HG02852 (cell line): ENCODE measurements around the gene OSCAR.
A peak's percentile ranks its signal among the peaks of the same experiment; 100 is the strongest.
"Not testable (repeated sequence)": the region's sequence is repeated elsewhere in the genome, so short reads cannot be mapped to it uniquely, and the experiment has no call there.

Experiments
- ATAC-seq: cut with Tn5 transposase; IDR thresholded peaks from one replicate; pipeline ENCODE4 v1.9.1; 2021; ENCODE audit warnings: mild to moderate bottlenecking, moderate library complexity; ENCODE audit not compliant: unreplicated experiment

OSCAR gene

GRCh38 chr19:54127688-54128440, 27.3 kb upstream of the OSCAR start:
- no peak for ATAC-seq

- ATAC-seq: no peak
Observed at GRCh38 chr19:54125713-54126112, 25.1 kb upstream of the OSCAR start.

- no peak for ATAC-seq
Observed at GRCh38 chr19:54124393-54124792, 23.8 kb upstream of the OSCAR start.

GRCh38 chr19:54123682-54124081, 23.1 kb upstream of the OSCAR start:
- no peak for ATAC-seq

- ATAC-seq: no peak
Observed at GRCh38 chr19:54121259-54121658, 20.7 kb upstream of the OSCAR start.

- ATAC-seq: peak; percentile 76
Observed at GRCh38 chr19:54115109-54116063, 14.8 kb upstream of the OSCAR start, which contains the start of the genes PRPF31 and TFPT. PRPF31 (plus strand) TSS chr19:54115754; CDS start chr19:54118279, 2,525 bp downstream. TFPT (minus strand) TSS chr19:54115657; CDS start chr19:54115269, 388 bp downstream.

- ATAC-seq: no peak
Observed at GRCh38 chr19:54114340-54115108, 13.9 kb upstream of the OSCAR start.

GRCh38 chr19:54109651-54110050, 9.0 kb upstream of the OSCAR start:
- ATAC-seq: no peak

- no peak for ATAC-seq
Observed at GRCh38 chr19:54108496-54108895, 7.9 kb upstream of the OSCAR start.

- ATAC-seq: no peak
Observed at GRCh38 chr19:54107876-54108490, 7.4 kb upstream of the OSCAR start.

- no peak for ATAC-seq
Observed at GRCh38 chr19:54106716-54107115, 6.1 kb upstream of the OSCAR start.

- no peak for ATAC-seq
Observed at GRCh38 chr19:54105796-54106195, 5.2 kb upstream of the OSCAR start.

- ATAC-seq: no peak
Observed at GRCh38 chr19:54104998-54105715, 4.6 kb upstream of the OSCAR start.

- peak; percentile 83 for ATAC-seq
Observed at GRCh38 chr19:54102421-54103169, 2.0 kb upstream of the OSCAR start, which contains the start of gene NDUFA3. NDUFA3 (plus strand) TSS chr19:54102855; CDS start chr19:54102879, 24 bp downstream.

- not testable (repeated sequence) for ATAC-seq
Observed at GRCh38 chr19:54099903-54100255, 724 bp downstream of the OSCAR start.

- ATAC-seq: no peak
Observed at GRCh38 chr19:54099190-54099902, 1.3 kb downstream of the OSCAR start.

GRCh38 chr19:54096617-54097106, 3.9 kb downstream of the OSCAR start:
- ATAC-seq: no peak
